DOHH2 (cell line): Measurements from ENCODE around the gene DIP2C.

ENCODE experiments used
- H3F3A ChIP-seq: fragments of 200-600 bp; sonication (generic), shearing (Covaris generic); 2 replicates; pipeline ENCODE4 v1.6.0; 2016; ENCODE audit warnings: antibody characterized with exemption, mild to moderate bottlenecking; ENCODE audit not compliant: control insufficient read depth, insufficient read depth
- H3K27ac ChIP-seq: fragments of 200-600 bp; sonication (generic); 2 replicates; pipeline ENCODE4 v1.5.1; 2014; ENCODE audit warnings: low read depth, mild to moderate bottlenecking, low read length, moderate library complexity
- H3K27me3 ChIP-seq: fragments of 200-600 bp; sonication (generic); 2 replicates; pipeline ENCODE4 v1.6.1; 2014; ENCODE audit warnings: mild to moderate bottlenecking, low read length, mixed read lengths; ENCODE audit not compliant: control insufficient read depth
- H3K36me3 ChIP-seq: fragments of 200-600 bp; sonication (generic); 2 replicates; pipeline ENCODE4 v1.6.1; 2014; ENCODE audit warnings: mild to moderate bottlenecking, low read length, moderate library complexity, mixed read lengths; ENCODE audit not compliant: control insufficient read depth
- H3K4me1 ChIP-seq: fragments of 200-600 bp; sonication (generic); 2 replicates; pipeline ENCODE4 v1.6.1; 2014; ENCODE audit warnings: mild to moderate bottlenecking, low read length, mixed read lengths; ENCODE audit not compliant: control insufficient read depth
- H3K4me2 ChIP-seq: fragments of 200-600 bp; sonication (generic); 2 replicates; pipeline ENCODE4 v1.6.0; 2014; ENCODE audit warnings: mild to moderate bottlenecking, low read length, moderate library complexity
- H3K4me3 ChIP-seq: fragments of 200-600 bp; sonication (generic); 2 replicates; pipeline ENCODE4 v1.5.1; 2014; ENCODE audit warnings: mild to moderate bottlenecking, low read length, mixed read lengths
- H3K79me2 ChIP-seq: fragments of 200-600 bp; sonication (generic); 2 replicates; pipeline ENCODE4 v1.6.1; 2014; ENCODE audit warnings: mild to moderate bottlenecking, low read length, mixed read lengths; ENCODE audit not compliant: control insufficient read depth
- H3K9me2 ChIP-seq: fragments of 200-600 bp; sonication (generic); replicated peaks from 2 replicates; pipeline ENCODE4 v1.6.1; 2014; ENCODE audit warnings: mild to moderate bottlenecking, low read length, mixed read lengths; ENCODE audit not compliant: control insufficient read depth
- H3K9me3 ChIP-seq: fragments of 200-600 bp; sonication (generic); 2 replicates; pipeline ENCODE4 v1.6.1; 2014; ENCODE audit warnings: antibody characterized with exemption, low read length, mixed read lengths; ENCODE audit not compliant: control insufficient read depth, insufficient read depth
- H4K20me1 ChIP-seq: fragments of 200-600 bp; sonication (generic); 2 replicates; pipeline ENCODE4 v1.6.0; 2014; ENCODE audit warnings: low read depth, mild to moderate bottlenecking, antibody characterized with exemption, low read length, moderate library complexity; ENCODE audit not compliant: control insufficient read depth, insufficient read depth
- EZH2phosphoT487 ChIP-seq: fragments of 200-600 bp; sonication (generic); IDR thresholded peaks from 2 replicates; pipeline ENCODE4 v1.6.1; 2017; ENCODE audit warnings: borderline replicate concordance, mild to moderate bottlenecking, antibody characterized with exemption, low read length, moderate library complexity, mixed read lengths
- TF ChIP-seq, protein P1 (sequence below): fragments of 200-600 bp; sonication (generic); IDR thresholded peaks from one replicate; pipeline ENCODE4 v1.5.1; 2014; ENCODE audit warnings: antibody characterized with exemption, mild to moderate bottlenecking, low read depth, low read length; ENCODE audit not compliant: poor library complexity, severe bottlenecking

DIP2C gene

DNA sequence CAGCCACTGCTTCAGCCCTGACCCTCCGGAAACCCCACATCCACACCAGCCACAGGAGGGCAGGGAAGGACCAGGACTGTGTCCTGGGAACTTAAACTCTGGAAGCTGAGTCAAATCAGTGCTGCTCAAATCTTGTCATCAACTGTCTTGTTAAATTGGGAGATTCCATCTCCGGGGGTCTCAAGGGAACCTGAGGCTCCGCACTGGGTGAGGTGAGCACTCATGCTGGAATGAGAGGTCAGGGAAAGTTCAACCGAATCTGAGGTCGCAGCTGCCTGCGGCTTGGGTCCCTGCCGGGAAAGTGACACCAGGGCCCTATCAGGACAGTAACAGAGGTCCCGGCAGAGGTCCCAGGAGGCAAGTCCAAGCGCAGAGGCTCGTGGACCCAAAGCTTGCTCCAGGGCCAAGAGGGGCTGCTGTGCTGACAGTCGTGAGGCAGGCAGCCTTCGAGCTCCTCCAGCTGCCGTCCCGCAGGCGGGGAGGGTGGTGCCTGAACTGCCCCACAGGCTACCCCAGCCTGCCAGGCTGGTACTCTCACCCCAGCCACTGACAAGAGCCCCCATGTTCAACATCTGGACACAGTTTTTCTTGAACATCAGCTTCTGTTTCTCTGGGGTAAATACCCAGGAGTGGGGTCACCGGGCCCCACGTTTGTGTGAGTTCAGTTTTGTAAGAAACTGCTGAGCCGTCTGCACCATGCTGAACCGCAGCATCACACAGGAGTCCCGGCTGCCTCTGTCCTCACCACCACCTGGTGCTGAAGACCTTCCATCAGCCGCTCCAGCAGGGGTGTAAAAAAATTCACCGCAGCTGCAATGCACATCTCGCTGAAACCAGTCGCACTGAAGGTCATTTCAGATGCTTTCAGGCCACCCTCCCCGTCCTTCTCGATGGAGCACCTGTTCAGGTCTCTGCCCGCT, 101.0 kb downstream of the DIP2C start:
- H4K20me1 ChIP-seq, result no peaks in the 10 kb centered on the region
- no peaks in the 10 kb centered on the region; the same call in 1 of the 2 replicates for H3K27me3 ChIP-seq
- no peak overlapping the region for H3K4me2 ChIP-seq
- no peaks in the 10 kb centered on the region for H3K9me3 ChIP-seq
- H3K4me1 ChIP-seq, result no peaks in the 10 kb centered on the region
- H3K4me3 ChIP-seq, result no peak overlapping the region
- H3K27ac ChIP-seq, result no peak overlapping the region
- TF ChIP-seq, protein P1, sequence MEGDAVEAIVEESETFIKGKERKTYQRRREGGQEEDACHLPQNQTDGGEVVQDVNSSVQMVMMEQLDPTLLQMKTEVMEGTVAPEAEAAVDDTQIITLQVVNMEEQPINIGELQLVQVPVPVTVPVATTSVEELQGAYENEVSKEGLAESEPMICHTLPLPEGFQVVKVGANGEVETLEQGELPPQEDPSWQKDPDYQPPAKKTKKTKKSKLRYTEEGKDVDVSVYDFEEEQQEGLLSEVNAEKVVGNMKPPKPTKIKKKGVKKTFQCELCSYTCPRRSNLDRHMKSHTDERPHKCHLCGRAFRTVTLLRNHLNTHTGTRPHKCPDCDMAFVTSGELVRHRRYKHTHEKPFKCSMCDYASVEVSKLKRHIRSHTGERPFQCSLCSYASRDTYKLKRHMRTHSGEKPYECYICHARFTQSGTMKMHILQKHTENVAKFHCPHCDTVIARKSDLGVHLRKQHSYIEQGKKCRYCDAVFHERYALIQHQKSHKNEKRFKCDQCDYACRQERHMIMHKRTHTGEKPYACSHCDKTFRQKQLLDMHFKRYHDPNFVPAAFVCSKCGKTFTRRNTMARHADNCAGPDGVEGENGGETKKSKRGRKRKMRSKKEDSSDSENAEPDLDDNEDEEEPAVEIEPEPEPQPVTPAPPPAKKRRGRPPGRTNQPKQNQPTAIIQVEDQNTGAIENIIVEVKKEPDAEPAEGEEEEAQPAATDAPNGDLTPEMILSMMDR, result no peak
- TF ChIP-seq EZH2phosphoT487, result no peak
- no peaks in the 10 kb centered on the region for H3F3A ChIP-seq
- H3K9me2 ChIP-seq, result no peaks in the 10 kb centered on the region
- H3K36me3 ChIP-seq, result no peaks in the 10 kb centered on the region
- H3K79me2 ChIP-seq, result no peaks in the 10 kb centered on the region

DNA sequence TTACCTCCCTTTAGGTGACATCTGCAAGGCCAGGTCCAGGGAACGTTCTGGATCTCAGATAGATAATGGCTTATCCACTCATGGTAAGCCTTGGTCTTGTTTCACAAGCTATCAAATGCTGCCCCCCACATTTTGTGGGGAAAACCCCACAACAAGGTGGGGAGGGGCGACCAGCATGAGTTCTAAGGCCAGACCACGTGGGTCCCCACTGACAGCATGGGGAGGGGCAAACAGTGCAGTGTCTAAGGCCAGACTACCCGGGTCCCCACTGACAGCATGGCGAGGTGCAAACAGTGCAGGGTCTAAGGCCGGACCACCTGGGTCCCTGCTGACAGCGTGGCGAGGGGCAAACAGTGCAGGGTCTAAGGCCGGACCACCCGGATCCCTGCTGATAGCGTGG, 102.8 kb downstream of the DIP2C start:
- TF ChIP-seq, protein P1, result no peak
- TF ChIP-seq EZH2phosphoT487, result no peak
- Histone ChIP-seq H3K36me3 (no peaks in the 10 kb centered on the region), H3K9me2 (no peaks in the 10 kb centered on the region), H3K79me2 (no peaks in the 10 kb centered on the region), H3K4me3 (no peak overlapping the region), H4K20me1 (no peaks in the 10 kb centered on the region), H3K9me3 (no peaks in the 10 kb centered on the region), H3F3A (no peaks in the 10 kb centered on the region), H3K4me1 (no peaks in the 10 kb centered on the region), H3K27me3 (no peaks in the 10 kb centered on the region; the same call in 1 of the 2 replicates), H3K27ac (no peak overlapping the region), H3K4me2 (no peak overlapping the region)

DNA sequence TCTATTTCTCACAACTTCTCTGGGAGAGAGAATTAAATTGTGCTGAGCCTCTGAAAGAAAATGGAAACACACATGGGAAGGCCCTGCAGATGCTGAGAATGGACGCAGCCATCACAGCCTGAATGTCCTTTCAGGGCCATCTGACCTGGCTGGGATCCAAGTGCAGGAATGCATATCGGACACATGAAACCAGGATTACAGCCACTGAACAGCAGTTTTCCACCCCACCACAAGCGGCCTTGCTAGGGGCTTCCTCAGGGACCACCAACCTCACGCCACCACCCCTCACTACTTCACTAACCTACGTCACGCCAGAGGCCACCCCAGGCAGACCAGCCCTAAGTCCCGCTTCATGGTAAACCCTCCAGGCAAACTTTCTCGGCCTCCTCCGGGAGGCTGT, 103.3 kb downstream of the DIP2C start:
- Histone ChIP-seq H3K4me3 (no peak overlapping the region), H3K4me1 (no peaks in the 10 kb centered on the region), H3K9me2 (no peaks in the 10 kb centered on the region), H3K27me3 (no peaks in the 10 kb centered on the region), H3F3A (no peaks in the 10 kb centered on the region), H3K79me2 (no peaks in the 10 kb centered on the region), H3K36me3 (no peaks in the 10 kb centered on the region), H3K27ac (no peak overlapping the region), H3K9me3 (no peaks in the 10 kb centered on the region), H4K20me1 (no peaks in the 10 kb centered on the region), H3K4me2 (no peak overlapping the region)
- TF ChIP-seq, protein P1, result no peak
- no peak for TF ChIP-seq EZH2phosphoT487
